Cardiac muscle cell (in vitro differentiated cells and primary cell): ENCODE measurements around the gene IGSF11. TPM values are rescaled to one million over a fixed set of nuclear protein-coding genes. Genes with fewer than 3 reads are reported as not detected.

Experiments
- DNase-seq, 2 donors: peaks; one replicate each; pipeline versions ENCODE4 v3.0.0 to v3.0.0-alpha.2; 2010 to 2017; ENCODE audit warnings: low read depth in 1 of 2, low spot score in 1 of 2
- H3K27ac ChIP-seq: fragments of 200-600 bp; sonication (generic); 2 replicates; pipeline ENCODE4 v1.5.1; 2016
- H3K27me3 ChIP-seq: fragments of 200-600 bp; sonication (generic); 2 replicates; pipeline ENCODE4 v1.6.0; 2016; ENCODE audit warnings: control low read depth
- H3K36me3 ChIP-seq: fragments of 200-600 bp; sonication (generic); 2 replicates; pipeline ENCODE4 v1.5.1; 2016; ENCODE audit warnings: control low read depth
- H3K4me1 ChIP-seq: fragments of 200-600 bp; sonication (generic); 2 replicates; pipeline ENCODE4 v1.8.1; 2017; ENCODE audit warnings: low read depth, mild to moderate bottlenecking, mixed run types
- H3K4me3 ChIP-seq: fragments of 200-600 bp; sonication (generic); 2 replicates; pipeline ENCODE4 v1.5.1; 2016; ENCODE audit warnings: mild to moderate bottlenecking
- H3K9me3 ChIP-seq: fragments of 200-600 bp; sonication (generic); 2 replicates; pipeline ENCODE4 v1.5.1; 2017; ENCODE audit warnings: low read depth, mild to moderate bottlenecking, control low read depth
- polyA plus RNA-seq: library from polyadenylated mRNA; unstranded; fragments of >200 nt; fragmentation: Nextera tagmentation; extraction: Ambion mirVana; gene quantifications from 2 replicates; pipeline ENCODE4 v1.2.1, GENCODE V29; 2016
- total RNA-seq: library from RNA; depleted of rRNA; stranded (reverse); fragments of >200 nt; gene quantifications from 2 replicates; pipeline ENCODE4 v1.2.3, GENCODE V29; 2016
- TF ChIP-seq, protein P1 (sequence below): IDR thresholded peaks from 2 replicates; pipeline ENCODE4 v1.5.1; 2012; ENCODE audit warnings: low read depth, mild to moderate bottlenecking, low read length

IGSF11 gene
- total and polyA plus RNA-seq, 2 experiments from 2014 or later, result 0.46 to 2.0 TPM

DNA sequence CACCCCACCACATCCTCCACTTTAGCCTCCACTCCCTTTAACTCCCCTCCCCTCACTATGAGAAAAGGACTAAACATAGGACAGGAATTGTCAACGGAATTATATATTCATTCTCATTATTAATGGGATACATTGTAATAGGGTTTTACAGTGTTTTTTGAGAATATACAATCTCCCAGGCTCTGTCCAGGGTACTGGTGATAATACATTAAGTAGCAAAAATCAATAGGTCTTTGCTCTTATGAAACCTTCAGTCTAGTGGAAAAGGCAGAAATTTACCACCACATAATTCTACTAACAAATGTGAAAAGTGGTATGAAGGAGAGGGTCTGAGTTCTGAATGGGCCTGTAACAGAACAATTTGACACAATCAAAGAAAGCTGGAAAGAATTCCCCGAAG is 28.2 kb upstream of the IGSF11 start:
- H3K36me3 ChIP-seq, result no peaks in the 10 kb centered on the region
- no peak for DNase-seq
- H3K4me3 ChIP-seq, result no peak overlapping the region
- no peaks in the 10 kb centered on the region for H3K27me3 ChIP-seq
- H3K27ac ChIP-seq, result no peak overlapping the region
- no peaks in the 10 kb centered on the region for H3K9me3 ChIP-seq
- TF ChIP-seq, protein P1, sequence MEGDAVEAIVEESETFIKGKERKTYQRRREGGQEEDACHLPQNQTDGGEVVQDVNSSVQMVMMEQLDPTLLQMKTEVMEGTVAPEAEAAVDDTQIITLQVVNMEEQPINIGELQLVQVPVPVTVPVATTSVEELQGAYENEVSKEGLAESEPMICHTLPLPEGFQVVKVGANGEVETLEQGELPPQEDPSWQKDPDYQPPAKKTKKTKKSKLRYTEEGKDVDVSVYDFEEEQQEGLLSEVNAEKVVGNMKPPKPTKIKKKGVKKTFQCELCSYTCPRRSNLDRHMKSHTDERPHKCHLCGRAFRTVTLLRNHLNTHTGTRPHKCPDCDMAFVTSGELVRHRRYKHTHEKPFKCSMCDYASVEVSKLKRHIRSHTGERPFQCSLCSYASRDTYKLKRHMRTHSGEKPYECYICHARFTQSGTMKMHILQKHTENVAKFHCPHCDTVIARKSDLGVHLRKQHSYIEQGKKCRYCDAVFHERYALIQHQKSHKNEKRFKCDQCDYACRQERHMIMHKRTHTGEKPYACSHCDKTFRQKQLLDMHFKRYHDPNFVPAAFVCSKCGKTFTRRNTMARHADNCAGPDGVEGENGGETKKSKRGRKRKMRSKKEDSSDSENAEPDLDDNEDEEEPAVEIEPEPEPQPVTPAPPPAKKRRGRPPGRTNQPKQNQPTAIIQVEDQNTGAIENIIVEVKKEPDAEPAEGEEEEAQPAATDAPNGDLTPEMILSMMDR, result no peak
- H3K4me1 ChIP-seq, result no peaks in the 10 kb centered on the region

DNA sequence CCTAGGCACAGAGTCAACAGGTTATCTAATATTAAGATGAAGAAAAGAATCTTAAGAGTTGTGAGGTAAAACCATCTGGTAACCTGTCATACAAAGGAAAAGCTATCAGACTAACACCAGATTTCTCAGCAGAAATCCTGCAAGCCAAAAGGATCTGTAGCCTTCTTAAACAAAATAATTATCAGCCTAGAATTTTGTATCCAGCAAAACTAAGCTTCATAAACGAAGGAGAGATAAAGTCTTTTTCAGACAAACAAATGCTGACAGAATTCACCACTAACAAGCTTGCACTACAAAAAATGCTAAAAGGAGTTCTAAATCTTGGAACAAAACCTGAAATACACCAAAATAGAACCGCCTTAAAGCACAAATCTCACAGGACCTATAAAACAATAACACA is 9.9 kb upstream of the IGSF11 start:
- DNase-seq, result no peak
- no peak overlapping the region for H3K4me3 ChIP-seq
- H3K27me3 ChIP-seq, result no peaks in the 10 kb centered on the region
- H3K9me3 ChIP-seq, result peaks cover 3% of the 10 kb centered on the region
- TF ChIP-seq, protein P1, result no peak
- H3K27ac ChIP-seq, result no peak overlapping the region
- no peaks in the 10 kb centered on the region for H3K4me1 ChIP-seq
- no peaks in the 10 kb centered on the region for H3K36me3 ChIP-seq

DNA sequence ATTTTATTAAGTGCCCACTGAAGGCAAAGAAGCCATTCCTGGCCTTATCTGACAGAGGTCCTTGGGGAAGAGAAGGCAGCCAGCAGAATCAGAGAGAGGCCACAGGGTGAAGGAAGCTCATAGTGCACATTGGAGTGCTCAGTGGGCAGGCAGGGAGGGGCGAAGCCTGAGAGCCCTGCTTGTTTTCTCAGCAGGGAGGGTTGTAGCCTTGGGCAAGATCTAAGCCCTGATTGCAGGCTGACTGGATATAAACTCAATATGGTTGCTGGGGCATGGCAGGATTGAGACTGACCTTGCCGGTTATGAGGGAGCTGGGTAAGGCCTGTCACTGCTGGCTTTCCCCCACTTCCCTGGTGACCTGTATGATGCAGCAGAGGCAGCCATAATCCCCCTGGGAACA is 7.5 kb upstream of the IGSF11 start:
- DNase-seq, result no peak
- H3K9me3 ChIP-seq, result peaks cover 3% of the 10 kb centered on the region
- H3K36me3 ChIP-seq, result no peaks in the 10 kb centered on the region
- H3K4me3 ChIP-seq, result no peak overlapping the region
- no peaks in the 10 kb centered on the region for H3K27me3 ChIP-seq
- H3K4me1 ChIP-seq, result no peaks in the 10 kb centered on the region
- H3K27ac ChIP-seq, result no peak overlapping the region
- TF ChIP-seq, protein P1, result no peak

- Histone ChIP-seq H3K36me3 (no peaks in the 10 kb centered on the region), H3K4me1 (no peaks in the 10 kb centered on the region), H3K9me3 (no peaks in the 10 kb centered on the region), H3K27me3 (peaks cover 43% of the 10 kb centered on the region), H3K4me3 (peak overlapping the region; percentile 52), H3K27ac (no peak overlapping the region)
- TF ChIP-seq, protein P1, result no peak
- no peak for DNase-seq
These were observed 334 bp upstream of the IGSF11 start for GRCh38 chr3:119035014-119035346.

DNA sequence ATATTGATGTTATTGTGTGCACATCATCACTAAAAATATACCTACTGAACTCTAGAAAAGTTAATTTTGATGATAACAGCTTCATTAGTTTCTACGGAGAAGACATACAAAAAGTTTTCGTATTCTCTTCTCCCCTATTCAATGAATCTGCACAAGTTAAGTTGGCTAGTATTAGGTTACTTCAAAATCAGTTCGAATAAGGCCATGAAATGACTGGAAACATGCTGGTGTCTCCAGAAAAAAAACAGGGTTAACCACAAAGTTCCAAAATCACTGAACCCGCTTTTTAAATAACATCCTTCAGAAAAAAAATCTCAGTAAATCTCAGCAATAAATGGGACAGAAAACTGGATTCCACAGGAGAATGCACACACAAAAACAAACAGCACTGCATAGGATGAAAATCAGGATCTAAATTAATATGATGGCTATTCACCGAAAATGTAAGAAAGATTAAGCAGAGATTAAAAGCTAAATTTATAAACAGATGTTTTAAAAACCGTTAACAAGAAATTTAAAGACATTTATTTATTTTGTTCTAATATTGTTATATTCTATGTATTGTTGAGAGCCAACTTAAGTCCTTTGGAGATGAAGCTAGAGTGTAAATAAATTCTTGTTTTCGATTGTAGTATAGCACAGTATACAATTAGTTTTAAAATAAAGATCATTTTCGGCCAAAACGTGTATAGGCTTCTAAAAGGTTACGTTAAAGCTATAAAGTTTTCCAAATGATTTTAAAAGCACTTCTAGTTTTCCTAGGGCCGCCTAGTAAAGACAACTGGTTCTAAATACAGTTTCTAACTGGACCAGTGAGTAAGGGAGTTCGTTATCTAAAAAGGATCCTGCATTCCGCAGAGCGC is 1.0 kb downstream of the IGSF11 start:
- Histone ChIP-seq H3K27ac (no peak overlapping the region), H3K9me3 (no peaks in the 10 kb centered on the region), H3K36me3 (no peaks in the 10 kb centered on the region), H3K27me3 (peaks cover 43% of the 10 kb centered on the region), H3K4me3 (peak overlapping the region; percentile 52), H3K4me1 (no peaks in the 10 kb centered on the region)
- TF ChIP-seq, protein P1, result no peak
- no peak for DNase-seq
